NCI-H82 (cell line): ENCODE results near the gene IL18RAP.

Experiments used
- DNase-seq: peaks from one replicate; lab custom pipeline; 2025; lab: John Stamatoyannopoulos, UW

The IL18RAP gene

GRCh38 chr2:102461188-102461587 lies 38.2 kb downstream of the IL18RAP start:
- no peak for DNase-seq

GRCh38 chr2:102463160-102463559 lies 40.2 kb downstream of the IL18RAP start:
- DNase-seq: no peak

- DNase-seq: peak; percentile 11
Observed at GRCh38 chr2:102470168-102470567, 47.2 kb downstream of the IL18RAP start.

GRCh38 chr2:102473020-102473419 lies 50.1 kb downstream of the IL18RAP start, which contains the start of gene SLC9A4:
SLC9A4 (plus strand) TSS chr2:102473226; CDS start chr2:102473760, 534 bp downstream.
- peak; percentile 45 for DNase-seq

GRCh38 chr2:102473631-102474030 lies 50.7 kb downstream of the IL18RAP start:
- no peak for DNase-seq

- no peak for DNase-seq
Observed at GRCh38 chr2:102474785-102475184, 51.8 kb downstream of the IL18RAP start.

GRCh38 chr2:102478686-102479470 lies 55.9 kb downstream of the IL18RAP start:
- DNase-seq: no peak

GRCh38 chr2:102480285-102481195 lies 57.6 kb downstream of the IL18RAP start:
- no peak for DNase-seq

GRCh38 chr2:102481931-102482330 lies 59.0 kb downstream of the IL18RAP start:
- DNase-seq: no peak

GRCh38 chr2:102483086-102483485 lies 60.1 kb downstream of the IL18RAP start:
- no peak for DNase-seq

GRCh38 chr2:102484310-102485061 lies 61.5 kb downstream of the IL18RAP start:
- no peak for DNase-seq

GRCh38 chr2:102485147-102485785 lies 62.3 kb downstream of the IL18RAP start:
- no peak for DNase-seq

- no peak for DNase-seq
Observed at GRCh38 chr2:102486941-102487702, 64.2 kb downstream of the IL18RAP start.

- no peak for DNase-seq
Observed at GRCh38 chr2:102487761-102488462, 65.0 kb downstream of the IL18RAP start.

GRCh38 chr2:102489646-102490045 lies 66.7 kb downstream of the IL18RAP start:
- no peak for DNase-seq

- no peak for DNase-seq
Observed at GRCh38 chr2:102492006-102492405, 69.0 kb downstream of the IL18RAP start.

- DNase-seq: no peak
Observed at GRCh38 chr2:102494570-102494969, 71.6 kb downstream of the IL18RAP start.

- DNase-seq: no peak
Observed at GRCh38 chr2:102498414-102498813, 75.5 kb downstream of the IL18RAP start.

GRCh38 chr2:102499558-102499957 lies 76.6 kb downstream of the IL18RAP start:
- no peak for DNase-seq
